CD14-positive monocyte (primary cell): ENCODE results near the gene FOXO3. TPM values are rescaled to one million over a fixed set of nuclear protein-coding genes. Genes with fewer than 3 reads are reported as not detected.

ENCODE experiments used
- DNase-seq, 3 donors: peaks; one replicate each; pipeline ENCODE4 v3.0.0-alpha.2; 2011 to 2022
- H2AFZ ChIP-seq: 2 replicates; pipeline ENCODE4 v1.6.0; 2012; ENCODE audit warnings: mild to moderate bottlenecking, low read depth, low read length, inconsistent platforms; ENCODE audit not compliant: insufficient read depth, poor library complexity, severe bottlenecking
- H3K27ac ChIP-seq, 2 donors: 1 replicate in 1 of 2; 2 replicates in 1 of 2; pipeline ENCODE4 v1.5.1; 2012 to 2013; ENCODE audit warnings: low read length in 2 of 2, control low read depth in 1 of 2, inconsistent platforms in 1 of 2, low read depth in 1 of 2, mild to moderate bottlenecking in 1 of 2
- H3K27me3 ChIP-seq, 2 donors: one replicate each; pipeline versions ENCODE4 v1.6.0 to v1.6.1; 2011 to 2013; ENCODE audit warnings: low read length in 2 of 2; ENCODE audit not compliant: control insufficient read depth in 2 of 2, insufficient read depth in 2 of 2
- H3K36me3 ChIP-seq, 2 donors: replicated peaks in 1 of 2; 1 replicate in 1 of 2; 2 replicates in 1 of 2; pipeline versions ENCODE4 v1.5.1 to v1.6.1; 2012 to 2013; ENCODE audit warnings: low read length in 2 of 2, control low read depth in 1 of 2, inconsistent platforms in 1 of 2, mild to moderate bottlenecking in 1 of 2; ENCODE audit not compliant: insufficient read depth in 2 of 2, control insufficient read depth in 1 of 2
- H3K4me1 ChIP-seq, 2 donors: 1 replicate in 1 of 2; 2 replicates in 1 of 2; pipeline versions ENCODE4 v1.5.1 to v1.6.1; 2012 to 2013; ENCODE audit warnings: low read length in 2 of 2, control low read depth in 1 of 2, inconsistent platforms in 1 of 2, mild to moderate bottlenecking in 1 of 2, moderate library complexity in 1 of 2; ENCODE audit not compliant: insufficient read depth in 2 of 2, control insufficient read depth in 1 of 2
- H3K4me2 ChIP-seq: replicated peaks from 2 replicates; pipeline ENCODE3; 2012; ENCODE audit warnings: low read length, moderate library complexity, mild to moderate bottlenecking; ENCODE audit not compliant: poor library complexity, severe bottlenecking; ENCODE audit errors: extremely low read depth
- H3K4me3 ChIP-seq, 3 experiments: fragments of 200-600 bp in 1 of 3; sonication (generic) in 1 of 3; replicated peaks in 1 of 3; 1 replicate in 2 of 3; 2 replicates in 1 of 3; pipeline ENCODE4 v1.5.1; 2011 to 2013; ENCODE audit warnings: low read length in 3 of 3, mild to moderate bottlenecking in 3 of 3, control low read depth in 2 of 3, low read depth in 2 of 3, inconsistent platforms in 1 of 3, moderate library complexity in 1 of 3
- H3K79me2 ChIP-seq: 2 replicates; pipeline ENCODE4 v1.6.0; 2012; ENCODE audit warnings: mild to moderate bottlenecking, control low read depth, inconsistent platforms, low read length, moderate library complexity; ENCODE audit not compliant: insufficient read depth
- H3K9ac ChIP-seq: 2 replicates; pipeline ENCODE4 v1.6.0; 2017; ENCODE audit warnings: low read length, mild to moderate bottlenecking; ENCODE audit not compliant: insufficient read depth, poor library complexity, severe bottlenecking
- H3K9me3 ChIP-seq, 2 donors: replicated peaks in 1 of 2; 1 replicate in 1 of 2; 2 replicates in 1 of 2; pipeline versions ENCODE4 v1.5.1 to v1.6.1; 2012 to 2013; ENCODE audit warnings: low read length in 2 of 2, control low read depth in 1 of 2; ENCODE audit not compliant: control insufficient read depth in 1 of 2, insufficient read depth in 1 of 2
- H4K20me1 ChIP-seq: 2 replicates; pipeline ENCODE4 v1.6.0; 2012; ENCODE audit warnings: mild to moderate bottlenecking, low read length, control low read depth, moderate library complexity; ENCODE audit not compliant: insufficient read depth
- H3K27ac Mint-ChIP-seq, 7 donors: one replicate each; pipeline ENCODE4 v1.8.0; 2020; ENCODE audit warnings: mild to moderate bottlenecking in 7 of 7, mixed read lengths in 7 of 7, moderate library complexity in 6 of 7, inconsistent platforms in 2 of 7
- H3K27me3 Mint-ChIP-seq, 3 donors: one replicate each; pipeline ENCODE4 v1.8.0; 2021 to 2022; ENCODE audit warnings: low read depth in 3 of 3, mild to moderate bottlenecking in 3 of 3, mixed read lengths in 3 of 3, moderate library complexity in 3 of 3, inconsistent platforms in 1 of 3
- H3K36me3 Mint-ChIP-seq, 2 donors: one replicate each; pipeline ENCODE4 v1.8.0; 2020; ENCODE audit warnings: mixed read lengths in 2 of 2, inconsistent platforms in 1 of 2, mild to moderate bottlenecking in 1 of 2
- H3K4me1 Mint-ChIP-seq: one replicate; pipeline ENCODE4 v1.8.0; 2020; ENCODE audit warnings: mild to moderate bottlenecking, mixed read lengths
- H3K4me3 Mint-ChIP-seq, 2 donors: one replicate each; pipeline ENCODE4 v1.8.0; 2020; ENCODE audit warnings: mild to moderate bottlenecking in 2 of 2, mixed read lengths in 2 of 2, moderate library complexity in 1 of 2
- H3K9me3 Mint-ChIP-seq, 7 donors: one replicate each; pipeline ENCODE4 v1.8.0; 2020 to 2022; ENCODE audit warnings: mixed read lengths in 7 of 7, mild to moderate bottlenecking in 6 of 7, moderate library complexity in 6 of 7, inconsistent platforms in 2 of 7
- whole genome bisulfite sequencing: methylation state at CpG from one replicate; pipeline ENCODE4 v1.1.5; 2013; ENCODE audit warnings: missing lambda C conversion rate; ENCODE audit not compliant: insufficient coverage; 5-methylcytosine and 5-hydroxymethylcytosine counted together
- intact Hi-C, 2 donors: fragments of 100-400 bp; cut with micrococcal nuclease; formaldehyde crosslinking; loops; one replicate each; pipeline versions ENCODE4 v1.15.0 to v1.15.1; 2023
- polyA plus RNA-seq, 3 donors: library from polyadenylated mRNA; depleted of rRNA in 1 of 3; unstranded in 2 of 3; stranded (reverse) in 1 of 3; fragments of 300-500 nt in 2 of 3; fragments of >200 nt in 1 of 3; fragmentation: Illumina TruSeq in 2 of 3; gene quantifications; 1 replicate in 2 of 3; 2 replicates in 1 of 3; pipeline ENCODE4 v1.2.3, GENCODE V29; 2012 to 2021
- TF ChIP-seq, protein P1 (sequence below): fragments of 200-600 bp; IDR thresholded peaks from one replicate; pipeline ENCODE4 v1.8.0; 2022; ENCODE audit warnings: antibody characterized with exemption, mild to moderate bottlenecking

The FOXO3 gene
- polyA plus RNA-seq, 3 donors: 15.4 to 23.2 (median 17.5) TPM

DNA sequence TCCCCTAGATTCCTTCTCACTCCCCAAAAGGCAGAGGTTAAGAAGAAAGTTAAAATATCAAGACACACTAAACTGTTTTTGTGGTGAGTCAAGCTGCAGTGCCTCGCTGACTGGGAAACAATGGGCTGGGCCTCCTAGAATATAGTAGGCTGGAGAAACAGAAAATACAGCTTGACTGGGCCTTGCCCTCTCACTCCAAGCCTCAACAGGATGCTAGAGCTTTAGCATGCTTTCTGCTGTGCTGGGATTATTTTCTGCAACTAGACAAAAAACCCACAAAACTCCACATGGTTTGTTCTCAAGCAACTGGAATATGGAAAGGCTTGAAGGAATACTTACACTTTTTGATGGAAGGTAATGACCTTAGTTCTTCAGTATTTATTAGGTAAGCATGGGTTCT, 27.9 kb downstream of the FOXO3 start:
- Histone ChIP-seq H2AFZ (no peak overlapping the region), H3K4me3 (peak overlapping the region in 1 of 3 experiments; percentile 36), H4K20me1 (peaks cover 99% of the 10 kb centered on the region)

DNA sequence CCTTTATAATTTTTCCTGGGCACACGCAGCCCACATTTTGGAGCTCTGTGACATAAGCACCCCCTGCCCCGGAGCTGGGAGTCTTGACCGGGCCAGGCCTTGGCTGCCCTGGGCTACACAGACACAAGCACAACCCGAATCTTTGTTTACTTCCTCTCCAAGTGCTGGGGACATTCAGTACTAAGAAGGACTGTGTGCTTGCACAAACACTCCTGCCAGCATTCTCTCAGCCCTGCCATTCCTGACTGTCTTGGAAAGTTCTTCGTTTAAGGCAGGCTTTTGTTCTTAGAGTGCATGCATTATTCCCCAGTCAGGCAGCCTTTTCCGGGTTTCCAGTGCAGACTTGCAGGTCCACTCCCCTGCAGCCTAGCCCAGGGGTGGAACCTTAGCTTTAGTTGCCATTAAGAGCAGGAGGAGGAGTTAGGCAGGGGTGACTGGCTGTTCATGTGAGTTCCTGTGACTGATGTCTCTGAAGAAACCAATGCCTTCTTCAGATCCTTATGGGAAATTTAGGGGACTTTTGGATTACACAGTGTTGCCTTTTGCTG, 28.6 kb downstream of the FOXO3 start:
- TF ChIP-seq, protein P1, sequence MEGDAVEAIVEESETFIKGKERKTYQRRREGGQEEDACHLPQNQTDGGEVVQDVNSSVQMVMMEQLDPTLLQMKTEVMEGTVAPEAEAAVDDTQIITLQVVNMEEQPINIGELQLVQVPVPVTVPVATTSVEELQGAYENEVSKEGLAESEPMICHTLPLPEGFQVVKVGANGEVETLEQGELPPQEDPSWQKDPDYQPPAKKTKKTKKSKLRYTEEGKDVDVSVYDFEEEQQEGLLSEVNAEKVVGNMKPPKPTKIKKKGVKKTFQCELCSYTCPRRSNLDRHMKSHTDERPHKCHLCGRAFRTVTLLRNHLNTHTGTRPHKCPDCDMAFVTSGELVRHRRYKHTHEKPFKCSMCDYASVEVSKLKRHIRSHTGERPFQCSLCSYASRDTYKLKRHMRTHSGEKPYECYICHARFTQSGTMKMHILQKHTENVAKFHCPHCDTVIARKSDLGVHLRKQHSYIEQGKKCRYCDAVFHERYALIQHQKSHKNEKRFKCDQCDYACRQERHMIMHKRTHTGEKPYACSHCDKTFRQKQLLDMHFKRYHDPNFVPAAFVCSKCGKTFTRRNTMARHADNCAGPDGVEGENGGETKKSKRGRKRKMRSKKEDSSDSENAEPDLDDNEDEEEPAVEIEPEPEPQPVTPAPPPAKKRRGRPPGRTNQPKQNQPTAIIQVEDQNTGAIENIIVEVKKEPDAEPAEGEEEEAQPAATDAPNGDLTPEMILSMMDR: no peak
- Histone ChIP-seq H3K79me2 (peaks cover 82% of the 10 kb centered on the region), H4K20me1 (peaks cover 99% of the 10 kb centered on the region), H3K27ac (peak overlapping the region; percentile 62 to 79), H3K4me3 (peak overlapping the region in 1 of 3 experiments; percentile 36), H3K4me1 (peaks cover 47 to 71% of the 10 kb centered on the region in 2 donors), H3K27me3 (no peaks in the 10 kb centered on the region), H3K9ac (peak overlapping the region; percentile 20), H2AFZ (no peak overlapping the region), H3K4me2 (peak overlapping the region; percentile 50), H3K9me3 (no peaks in the 10 kb centered on the region), H3K36me3 (peaks cover 0 to 11% of the 10 kb centered on the region in 2 donors)
- DNase-seq: peak; percentile 40 to 84 (median 51)
- WGBS: 24% methylated on average over 6 of the region's 6 CpGs
- Mint-ChIP-seq H3K4me3 (peak overlapping the region in 1 of 2 donors; percentile 24), H3K9me3 (no peaks in the 10 kb centered on the region), H3K27me3 (peaks cover 0 to 3% (median 2%) of the 10 kb centered on the region in 3 donors), H3K27ac (peak overlapping the region; percentile 73 to 90 (median 78)), H3K4me1 (peaks cover 77% of the 10 kb centered on the region), H3K36me3 (peaks cover 21 to 26% of the 10 kb centered on the region in 2 donors)
- intact Hi-C loops: loop anchor here in 1 of 2 donors (5.0 kb wide), 1 partner anchor 33 kb away; no protein-coding TSS in a partner anchor

More for the DNA sequence above, 27.9 kb downstream of the FOXO3 start:
- Mint-ChIP-seq H3K36me3 (peaks cover 21 to 32% of the 10 kb centered on the region in 2 donors), H3K4me1 (peaks cover 76% of the 10 kb centered on the region), H3K9me3 (no peaks in the 10 kb centered on the region), H3K27me3 (peaks cover 0 to 3% (median 2%) of the 10 kb centered on the region in 3 donors), H3K4me3 (no peak overlapping the region), H3K27ac (peak overlapping the region; percentile 73 to 90 (median 78))
- Histone ChIP-seq H3K4me1 (peaks cover 40 to 63% of the 10 kb centered on the region in 2 donors), H3K27ac (peak overlapping the region in 1 of 2 donors; percentile 79), H3K9me3 (no peaks in the 10 kb centered on the region), H3K36me3 (peaks cover 0 to 11% of the 10 kb centered on the region in 2 donors), H3K79me2 (peaks cover 82% of the 10 kb centered on the region), H3K9ac (peak overlapping the region; percentile 20), H3K4me2 (peak overlapping the region; percentile 50), H3K27me3 (no peaks in the 10 kb centered on the region)
- no peak for DNase-seq
- TF ChIP-seq, protein P1: no peak
- intact Hi-C loops: loop anchor here in 1 of 2 donors (5.0 kb wide), 1 partner anchor 34 kb away; no protein-coding TSS in a partner anchor
- no CpG with 5 or more reads among the region's 1 CpG for WGBS
